HFFc6 (cell line): ENCODE results near the gene INSIG1. TPM values are rescaled to one million over a fixed set of nuclear protein-coding genes. Genes with fewer than 3 reads are reported as not detected.
A peak's percentile ranks its signal among the peaks of the same experiment; 100 is the strongest.

Experiments used
- DNase-seq: peaks from one replicate; pipeline ENCODE4 v3.0.0-alpha.2; 2018
- H3K27ac Mint-ChIP-seq: 2 replicates; pipeline ENCODE4 v1.8.0; 2020; ENCODE audit warnings: mild to moderate bottlenecking, mixed read lengths
- H3K27me3 Mint-ChIP-seq: 2 replicates; pipeline ENCODE4 v1.8.0; 2021; ENCODE audit warnings: mild to moderate bottlenecking, moderate library complexity, mixed read lengths; ENCODE audit not compliant: insufficient read depth
- H3K36me3 Mint-ChIP-seq: 2 replicates; pipeline ENCODE4 v1.8.0; 2021; ENCODE audit warnings: low read depth, mixed read lengths
- H3K4me1 Mint-ChIP-seq: 2 replicates; pipeline ENCODE4 v1.8.0; 2020; ENCODE audit warnings: low read depth, mixed read lengths
- H3K4me3 Mint-ChIP-seq: 2 replicates; pipeline ENCODE4 v1.8.0; 2020; ENCODE audit warnings: mild to moderate bottlenecking, moderate library complexity, mixed read lengths
- H3K9me3 Mint-ChIP-seq: 2 replicates; pipeline ENCODE4 v1.8.0; 2020; ENCODE audit warnings: mild to moderate bottlenecking, mixed read lengths
- total RNA-seq, 6 experiments: library from RNA; stranded (reverse); fragmentation: NEBNext Ultra II Directional; extraction: Animal tissue kit (Norgen Biotek cat#: 25700); gene quantifications; 2 replicates in 1 of 6; 3 replicates in 5 of 6; pipeline ENCODE4 v1.2.3, GENCODE V29; 2021
- TF ChIP-seq, protein P1 (sequence below): fragments of 200-600 bp; sonication (generic); IDR thresholded peaks from 2 replicates; pipeline ENCODE4 v1.5.0; 2021; ENCODE audit warnings: antibody characterized with exemption, mild to moderate bottlenecking

INSIG1 gene
- total RNA-seq, 6 experiments from 2014 or later = 7.1 to 11.0 (median 9.9) TPM

- peaks cover 9% of the 10 kb centered on the region for H3K27me3 Mint-ChIP-seq
- no peaks in the 10 kb centered on the region for H3K36me3 Mint-ChIP-seq
- peak overlapping the region; percentile 67 for H3K27ac Mint-ChIP-seq
- no peak overlapping the region for H3K4me3 Mint-ChIP-seq
- H3K9me3 Mint-ChIP-seq = peaks cover 4% of the 10 kb centered on the region; the same call in 1 of the 2 replicates
- DNase-seq = no peak
- H3K4me1 Mint-ChIP-seq = peaks cover 35% of the 10 kb centered on the region
- TF ChIP-seq, protein P1, sequence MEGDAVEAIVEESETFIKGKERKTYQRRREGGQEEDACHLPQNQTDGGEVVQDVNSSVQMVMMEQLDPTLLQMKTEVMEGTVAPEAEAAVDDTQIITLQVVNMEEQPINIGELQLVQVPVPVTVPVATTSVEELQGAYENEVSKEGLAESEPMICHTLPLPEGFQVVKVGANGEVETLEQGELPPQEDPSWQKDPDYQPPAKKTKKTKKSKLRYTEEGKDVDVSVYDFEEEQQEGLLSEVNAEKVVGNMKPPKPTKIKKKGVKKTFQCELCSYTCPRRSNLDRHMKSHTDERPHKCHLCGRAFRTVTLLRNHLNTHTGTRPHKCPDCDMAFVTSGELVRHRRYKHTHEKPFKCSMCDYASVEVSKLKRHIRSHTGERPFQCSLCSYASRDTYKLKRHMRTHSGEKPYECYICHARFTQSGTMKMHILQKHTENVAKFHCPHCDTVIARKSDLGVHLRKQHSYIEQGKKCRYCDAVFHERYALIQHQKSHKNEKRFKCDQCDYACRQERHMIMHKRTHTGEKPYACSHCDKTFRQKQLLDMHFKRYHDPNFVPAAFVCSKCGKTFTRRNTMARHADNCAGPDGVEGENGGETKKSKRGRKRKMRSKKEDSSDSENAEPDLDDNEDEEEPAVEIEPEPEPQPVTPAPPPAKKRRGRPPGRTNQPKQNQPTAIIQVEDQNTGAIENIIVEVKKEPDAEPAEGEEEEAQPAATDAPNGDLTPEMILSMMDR = no peak
Observed at GRCh38 chr7:155257482-155258225, 40.0 kb upstream of the INSIG1 start.

GRCh38 chr7:155258226-155258560, 39.5 kb upstream of the INSIG1 start:
- peak overlapping the region; percentile 67 for H3K27ac Mint-ChIP-seq
- TF ChIP-seq, protein P1 = no peak

GRCh38 chr7:155259866-155260497, 37.7 kb upstream of the INSIG1 start:
- Mint-ChIP-seq H3K27me3 (peaks cover 7% of the 10 kb centered on the region), H3K4me3 (no peak overlapping the region), H3K9me3 (peaks cover 4% of the 10 kb centered on the region; the same call in 1 of the 2 replicates), H3K4me1 (peaks cover 33% of the 10 kb centered on the region), H3K27ac (no peak overlapping the region), H3K36me3 (no peaks in the 10 kb centered on the region)
- TF ChIP-seq, protein P1 = no peak
- DNase-seq = no peak

More at GRCh38 chr7:155258226-155258560, 39.5 kb upstream of the INSIG1 start:
- Mint-ChIP-seq H3K27me3 (peaks cover 9% of the 10 kb centered on the region), H3K9me3 (peaks cover 4% of the 10 kb centered on the region; the same call in 1 of the 2 replicates), H3K36me3 (no peaks in the 10 kb centered on the region), H3K4me3 (no peak overlapping the region), H3K4me1 (peaks cover 33% of the 10 kb centered on the region)
- DNase-seq = peak; percentile 82

- no peak for DNase-seq
Observed at GRCh38 chr7:155260498-155260872, 37.2 kb upstream of the INSIG1 start.

GRCh38 chr7:155261031-155261985, 36.4 kb upstream of the INSIG1 start:
- Mint-ChIP-seq H3K9me3 (peaks cover 4% of the 10 kb centered on the region; the same call in 1 of the 2 replicates), H3K4me3 (no peak overlapping the region), H3K27me3 (peaks cover 7% of the 10 kb centered on the region), H3K27ac (no peak overlapping the region), H3K4me1 (peaks cover 21% of the 10 kb centered on the region), H3K36me3 (no peaks in the 10 kb centered on the region)
- DNase-seq = no peak
- TF ChIP-seq, protein P1 = peak; percentile 46; the same call in 1 of the 2 replicates

More at GRCh38 chr7:155260498-155260872, 37.2 kb upstream of the INSIG1 start:
- Mint-ChIP-seq H3K27me3 (peaks cover 5% of the 10 kb centered on the region; the same call in 1 of the 2 replicates), H3K4me1 (peaks cover 29% of the 10 kb centered on the region), H3K36me3 (no peaks in the 10 kb centered on the region), H3K27ac (no peak overlapping the region), H3K9me3 (peaks cover 4% of the 10 kb centered on the region; the same call in 1 of the 2 replicates), H3K4me3 (no peak overlapping the region)
- TF ChIP-seq, protein P1 = no peak
